LNCAP (cell line): ENCODE data around the gene RAB26.

Experiments used
- CTCF ChIP-seq: fragments of 450-650 bp; IDR thresholded peaks from 2 replicates; pipeline ENCODE4 v1.5.1; 2017; ENCODE audit warnings: mild to moderate bottlenecking

RAB26 gene

GRCh38 chr16:2178321-2179106, 30.1 kb downstream of the RAB26 start:
- no peak for TF ChIP-seq CTCF

DNA sequence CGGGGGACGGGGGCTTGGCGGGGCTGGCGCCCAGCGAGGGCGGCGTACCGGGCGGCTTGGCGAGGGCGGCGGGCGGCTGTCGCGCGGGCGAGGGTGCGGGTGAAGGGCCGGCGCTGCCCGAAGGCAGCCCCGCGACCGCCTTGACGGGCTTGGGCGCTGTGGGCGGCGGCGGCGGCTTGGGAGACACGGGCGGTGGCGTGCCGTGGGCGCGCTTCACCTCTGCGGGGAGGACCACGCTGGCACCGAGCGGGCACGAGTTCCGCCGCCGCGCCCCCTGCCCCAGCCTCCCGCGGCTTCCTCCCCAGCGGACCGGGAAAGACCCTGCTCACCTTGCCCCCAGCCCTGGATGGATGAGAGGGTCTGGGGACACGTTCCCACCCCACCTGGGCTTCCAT, 30.7 kb downstream of the RAB26 start:
- no peak for TF ChIP-seq CTCF

- TF ChIP-seq CTCF: no peak
These were observed 31.2 kb downstream of the RAB26 start for GRCh38 chr16:2179576-2179975.

- no peak for TF ChIP-seq CTCF
These were observed 32.0 kb downstream of the RAB26 start for GRCh38 chr16:2180461-2180860.

DNA sequence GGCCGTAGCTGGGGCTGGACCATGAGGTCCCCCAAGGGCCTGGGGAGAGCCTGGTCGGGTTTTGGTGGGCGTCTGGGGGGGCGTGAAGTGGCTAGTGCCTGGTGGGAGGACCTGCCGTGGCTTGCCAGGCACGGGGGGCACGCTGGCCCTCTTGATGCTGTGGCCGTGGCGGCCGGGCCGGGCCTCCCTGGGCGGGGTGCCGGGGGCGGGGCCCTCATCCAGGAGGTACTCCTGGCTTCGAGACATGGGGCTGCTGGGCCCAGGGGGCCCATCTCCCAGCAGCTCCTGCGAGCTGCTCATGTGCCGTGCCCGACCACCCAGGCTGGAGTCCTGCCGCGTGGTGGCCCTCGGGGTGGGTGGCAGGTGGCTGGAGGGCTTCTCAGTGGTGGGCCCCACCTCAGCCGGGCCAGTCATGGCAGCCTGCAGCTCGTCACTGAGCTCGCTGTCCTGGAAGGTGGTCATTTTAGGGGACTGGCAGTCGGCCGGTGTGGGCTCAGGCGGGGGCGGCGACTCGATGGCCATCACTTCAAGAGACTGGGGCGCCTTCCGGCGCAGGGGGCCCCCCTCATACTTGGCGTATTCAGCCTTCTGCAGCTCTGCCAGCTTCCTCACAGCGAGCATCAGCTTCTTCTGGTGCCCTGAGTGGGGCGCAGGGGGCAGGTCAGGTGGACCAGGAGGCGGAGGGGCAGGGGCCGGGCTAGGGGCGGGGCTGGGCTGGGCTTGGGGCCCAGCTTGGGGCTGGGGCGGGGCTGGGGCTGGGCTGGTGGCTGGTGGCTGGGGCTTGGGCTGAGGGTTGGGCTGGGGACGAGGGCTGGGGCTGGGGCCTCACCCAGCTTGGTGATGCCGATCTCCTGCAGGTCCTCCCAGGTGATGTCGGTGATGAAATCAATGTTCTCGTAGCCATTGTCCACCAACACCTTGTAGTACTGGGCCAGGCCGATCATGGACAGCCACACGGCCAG, 32.8 kb downstream of the RAB26 start:
- no peak for TF ChIP-seq CTCF

DNA sequence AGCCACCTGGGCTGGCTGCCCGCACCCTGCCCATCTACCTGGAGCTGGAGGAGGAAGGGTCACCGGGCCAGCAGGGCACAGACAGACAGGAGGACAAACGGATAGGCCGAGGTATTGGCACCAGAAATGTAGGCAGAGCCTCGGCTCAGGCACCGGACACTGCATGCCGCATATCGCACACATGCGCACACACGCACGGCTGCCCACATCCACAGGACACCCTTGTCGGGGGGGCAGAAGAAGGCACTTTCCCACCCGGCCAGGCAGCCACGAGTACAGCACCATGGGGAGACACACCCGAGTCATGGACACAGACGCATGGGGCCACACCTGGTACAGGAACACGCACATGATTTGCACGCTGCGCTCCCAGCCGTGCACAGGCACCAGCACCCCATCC, 33.5 kb downstream of the RAB26 start:
- no peak for TF ChIP-seq CTCF

GRCh38 chr16:2183671-2184070, 35.2 kb downstream of the RAB26 start:
- no peak for TF ChIP-seq CTCF
